ENCODE results near the gene MBD3.
A peak's percentile ranks its signal among the peaks of the same experiment; 100 is the strongest.

MBD3 gene

GRCh38 chr19:1580957-1581356 lies 11.7 kb downstream of the MBD3 start:
- H3K9me3 Mint-ChIP-seq: no peaks in the 10 kb centered on the region
- H3K4me1 Mint-ChIP-seq: no peaks in the 10 kb centered on the region
- no peak for DNase-seq (ENCODE audit: low spot score in 2 of 2)
- ATAC-seq (replicated peaks; ENCODE audit: extremely low read depth, poor library complexity, severe bottlenecking): no peak
- no peak overlapping the region for H3K27ac Mint-ChIP-seq (ENCODE audit: low read depth)
- peaks cover 18% of the 10 kb centered on the region for H3K36me3 Mint-ChIP-seq (ENCODE audit: insufficient read depth)
- no peaks in the 10 kb centered on the region for H3K27me3 Mint-ChIP-seq
- H3K4me3 Mint-ChIP-seq: no peak overlapping the region

- Mint-ChIP-seq H3K9me3 (no peaks in the 10 kb centered on the region), H3K27ac (ENCODE audit: low read depth) (no peak overlapping the region), H3K36me3 (ENCODE audit: insufficient read depth) (peaks cover 18% of the 10 kb centered on the region), H3K27me3 (no peaks in the 10 kb centered on the region), H3K4me3 (no peak overlapping the region), H3K4me1 (no peaks in the 10 kb centered on the region)
- ATAC-seq (replicated peaks; ENCODE audit: extremely low read depth, poor library complexity, severe bottlenecking): no peak
- DNase-seq (ENCODE audit: low spot score in 2 of 2): no peak
Observed at GRCh38 chr19:1580382-1580781, 12.3 kb downstream of the MBD3 start.

- no peak overlapping the region for H3K27ac Mint-ChIP-seq (ENCODE audit: low read depth)
- H3K36me3 Mint-ChIP-seq (ENCODE audit: insufficient read depth): peaks cover 14% of the 10 kb centered on the region
- DNase-seq (ENCODE audit: low spot score in 2 of 2) (no peak), ATAC-seq (replicated peaks; ENCODE audit: extremely low read depth, poor library complexity, severe bottlenecking) (no peak)
- no peaks in the 10 kb centered on the region for H3K4me1 Mint-ChIP-seq
- H3K4me3 Mint-ChIP-seq: no peak overlapping the region
- no peaks in the 10 kb centered on the region for H3K27me3 Mint-ChIP-seq
- no peaks in the 10 kb centered on the region for H3K9me3 Mint-ChIP-seq
Observed at GRCh38 chr19:1579222-1579621, 13.4 kb downstream of the MBD3 start.

- H3K4me1 Mint-ChIP-seq: no peaks in the 10 kb centered on the region
- H3K9me3 Mint-ChIP-seq: no peaks in the 10 kb centered on the region
- H3K4me3 Mint-ChIP-seq: no peak overlapping the region
- no peak for DNase-seq (ENCODE audit: low spot score in 2 of 2)
- no peaks in the 10 kb centered on the region for H3K27me3 Mint-ChIP-seq
- no peak for ATAC-seq (replicated peaks; ENCODE audit: extremely low read depth, poor library complexity, severe bottlenecking)
- no peak overlapping the region for H3K27ac Mint-ChIP-seq (ENCODE audit: low read depth)
- H3K36me3 Mint-ChIP-seq (ENCODE audit: insufficient read depth): peaks cover 14% of the 10 kb centered on the region
Observed at GRCh38 chr19:1577929-1578618, 14.6 kb downstream of the MBD3 start.

GRCh38 chr19:1577090-1577928 lies 15.4 kb downstream of the MBD3 start:
- ATAC-seq (replicated peaks; ENCODE audit: extremely low read depth, poor library complexity, severe bottlenecking) (no peak), DNase-seq (ENCODE audit: low spot score in 2 of 2) (no peak)
- Mint-ChIP-seq H3K27ac (ENCODE audit: low read depth) (no peak overlapping the region), H3K9me3 (no peaks in the 10 kb centered on the region), H3K4me1 (no peaks in the 10 kb centered on the region), H3K4me3 (no peak overlapping the region), H3K27me3 (no peaks in the 10 kb centered on the region), H3K36me3 (ENCODE audit: insufficient read depth) (peaks cover 11% of the 10 kb centered on the region)

- H3K36me3 Mint-ChIP-seq (ENCODE audit: insufficient read depth): peaks cover 9% of the 10 kb centered on the region
- ATAC-seq (replicated peaks; ENCODE audit: extremely low read depth, poor library complexity, severe bottlenecking): no peak
Observed at GRCh38 chr19:1576242-1577089, 16.2 kb downstream of the MBD3 start.

GRCh38 chr19:1575323-1576241 lies 17.1 kb downstream of the MBD3 start:
- H3K36me3 Mint-ChIP-seq (ENCODE audit: insufficient read depth): peaks cover 5% of the 10 kb centered on the region
- no peak for DNase-seq (ENCODE audit: low spot score in 2 of 2)
- ATAC-seq (replicated peaks; ENCODE audit: extremely low read depth, poor library complexity, severe bottlenecking): no peak
- H3K9me3 Mint-ChIP-seq: no peaks in the 10 kb centered on the region
- H3K27ac Mint-ChIP-seq (ENCODE audit: low read depth): peak overlapping the region; percentile 24
- H3K27me3 Mint-ChIP-seq: peaks cover 3% of the 10 kb centered on the region
- peaks cover 1% of the 10 kb centered on the region for H3K4me1 Mint-ChIP-seq
- H3K4me3 Mint-ChIP-seq: no peak overlapping the region

More at GRCh38 chr19:1576242-1577089, 16.2 kb downstream of the MBD3 start:
- no peaks in the 10 kb centered on the region for H3K9me3 Mint-ChIP-seq
- peak overlapping the region; percentile 24 for H3K27ac Mint-ChIP-seq (ENCODE audit: low read depth)
- no peak for DNase-seq (ENCODE audit: low spot score in 2 of 2)
- no peaks in the 10 kb centered on the region for H3K4me1 Mint-ChIP-seq
- no peaks in the 10 kb centered on the region for H3K27me3 Mint-ChIP-seq
- no peak overlapping the region for H3K4me3 Mint-ChIP-seq

GRCh38 chr19:1574354-1575136 lies 18.1 kb downstream of the MBD3 start:
- DNase-seq (ENCODE audit: low spot score in 2 of 2): no peak
- Mint-ChIP-seq H3K4me1 (peaks cover 11% of the 10 kb centered on the region), H3K36me3 (ENCODE audit: insufficient read depth) (peaks cover 10% of the 10 kb centered on the region), H3K4me3 (no peak overlapping the region), H3K27ac (ENCODE audit: low read depth) (no peak overlapping the region), H3K27me3 (peaks cover 14% of the 10 kb centered on the region), H3K9me3 (no peaks in the 10 kb centered on the region)
- no peak for ATAC-seq (replicated peaks; ENCODE audit: extremely low read depth, poor library complexity, severe bottlenecking)

GRCh38 chr19:1572795-1573194 lies 19.9 kb downstream of the MBD3 start:
- no peak overlapping the region for H3K4me3 Mint-ChIP-seq
- H3K36me3 Mint-ChIP-seq (ENCODE audit: insufficient read depth): peaks cover 9% of the 10 kb centered on the region
- H3K4me1 Mint-ChIP-seq: peaks cover 12% of the 10 kb centered on the region
- no peak overlapping the region for H3K27ac Mint-ChIP-seq (ENCODE audit: low read depth)
- H3K9me3 Mint-ChIP-seq: no peaks in the 10 kb centered on the region
- no peak for DNase-seq (ENCODE audit: low spot score in 2 of 2)
- no peak for ATAC-seq (replicated peaks; ENCODE audit: extremely low read depth, poor library complexity, severe bottlenecking)
- H3K27me3 Mint-ChIP-seq: peaks cover 16% of the 10 kb centered on the region

- peaks cover 16% of the 10 kb centered on the region for H3K27me3 Mint-ChIP-seq
- H3K4me1 Mint-ChIP-seq: peaks cover 12% of the 10 kb centered on the region
- no peak overlapping the region for H3K4me3 Mint-ChIP-seq
- DNase-seq (ENCODE audit: low spot score in 2 of 2) (no peak), ATAC-seq (replicated peaks; ENCODE audit: extremely low read depth, poor library complexity, severe bottlenecking) (no peak)
- peaks cover 9% of the 10 kb centered on the region for H3K36me3 Mint-ChIP-seq (ENCODE audit: insufficient read depth)
- H3K27ac Mint-ChIP-seq (ENCODE audit: low read depth): no peak overlapping the region
- no peaks in the 10 kb centered on the region for H3K9me3 Mint-ChIP-seq
Observed at GRCh38 chr19:1571358-1571757, 21.3 kb downstream of the MBD3 start.

GRCh38 chr19:1570836-1571235 lies 21.8 kb downstream of the MBD3 start:
- Mint-ChIP-seq H3K36me3 (ENCODE audit: insufficient read depth) (peaks cover 9% of the 10 kb centered on the region), H3K4me3 (peak overlapping the region; percentile 66), H3K9me3 (no peaks in the 10 kb centered on the region), H3K4me1 (peaks cover 12% of the 10 kb centered on the region), H3K27me3 (peaks cover 16% of the 10 kb centered on the region), H3K27ac (ENCODE audit: low read depth) (no peak overlapping the region)
- ATAC-seq (replicated peaks; ENCODE audit: extremely low read depth, poor library complexity, severe bottlenecking) (no peak), DNase-seq (ENCODE audit: low spot score in 2 of 2) (no peak)
